GM18861 (cell line): ENCODE measurements around the gene RAPGEF6.
"Not testable (repeated sequence)": the region's sequence is repeated elsewhere in the genome, so short reads cannot be mapped to it uniquely, and the experiment has no call there.

Experiments used
- ATAC-seq: cut with Tn5 transposase; IDR thresholded peaks from one replicate; pipeline ENCODE4 v1.9.1; 2021; ENCODE audit not compliant: unreplicated experiment

The RAPGEF6 gene

DNA sequence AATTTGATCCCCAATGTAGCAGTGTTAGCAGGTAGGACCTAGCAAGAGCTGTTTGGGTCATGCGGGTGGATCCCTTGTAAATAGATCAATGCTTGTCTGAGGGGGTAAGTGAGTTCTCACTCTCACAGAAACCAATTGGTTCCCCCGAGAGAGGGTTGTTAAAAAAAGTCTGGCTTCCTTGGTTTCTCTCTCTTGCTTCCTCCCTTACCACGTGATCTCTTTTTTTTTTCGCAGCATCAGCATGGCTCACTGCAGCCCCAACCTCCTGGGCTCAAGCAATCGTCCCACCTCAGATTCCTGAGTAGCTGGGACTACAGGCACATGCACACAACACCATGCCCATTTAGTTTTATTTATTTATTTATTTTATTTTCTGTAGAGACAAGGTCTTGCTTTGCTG is 26.4 kb downstream of the RAPGEF6 start:
- ATAC-seq: no peak

DNA sequence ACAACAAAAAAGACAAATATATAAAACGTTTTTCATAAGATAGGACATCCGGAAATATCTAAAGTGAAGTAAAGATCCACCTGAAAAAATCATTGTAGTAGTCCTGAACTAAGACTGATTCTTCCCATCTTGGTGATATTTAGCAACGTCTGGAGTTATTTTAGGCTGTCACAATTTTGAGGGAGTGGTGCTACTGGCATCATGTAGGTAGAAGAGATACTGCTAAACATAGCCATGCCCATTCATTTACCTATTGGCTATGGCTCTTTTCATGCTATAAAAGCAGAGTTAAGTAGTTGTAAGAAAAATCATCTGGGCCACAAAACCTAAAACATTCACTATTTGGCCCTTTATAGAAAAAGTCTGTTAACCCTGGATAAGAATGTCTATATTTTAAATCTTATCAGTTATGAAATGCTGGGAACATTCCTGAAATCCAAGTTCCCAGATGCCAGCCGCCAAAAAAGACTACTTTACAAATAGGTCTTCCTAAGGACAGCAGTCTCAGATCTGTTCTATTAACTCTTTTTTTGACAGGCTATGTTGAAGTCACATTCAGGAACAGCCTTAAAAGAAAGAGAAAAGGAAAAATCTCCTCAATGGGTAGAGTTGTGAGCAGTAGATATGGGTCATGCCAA is 27.0 kb downstream of the RAPGEF6 start:
- no peak for ATAC-seq

DNA sequence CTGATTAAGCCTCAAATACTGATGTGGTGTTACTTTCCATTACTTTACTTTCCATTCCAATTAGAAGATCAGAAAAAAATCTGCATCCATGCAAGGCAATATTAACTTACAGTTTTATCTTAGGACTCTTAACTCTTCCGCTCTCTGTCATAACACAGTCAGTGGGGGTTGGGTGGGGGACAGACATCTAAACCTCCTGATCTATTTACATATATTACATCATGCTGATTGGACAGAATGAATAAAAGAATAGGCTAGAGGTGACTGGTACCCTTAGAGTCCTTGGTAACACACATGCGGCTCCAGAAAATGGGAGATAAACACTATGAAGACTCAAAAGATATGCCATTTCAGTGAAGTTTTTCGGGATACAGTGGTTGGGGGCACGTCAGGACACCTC is 27.6 kb downstream of the RAPGEF6 start:
- no peak for ATAC-seq

DNA sequence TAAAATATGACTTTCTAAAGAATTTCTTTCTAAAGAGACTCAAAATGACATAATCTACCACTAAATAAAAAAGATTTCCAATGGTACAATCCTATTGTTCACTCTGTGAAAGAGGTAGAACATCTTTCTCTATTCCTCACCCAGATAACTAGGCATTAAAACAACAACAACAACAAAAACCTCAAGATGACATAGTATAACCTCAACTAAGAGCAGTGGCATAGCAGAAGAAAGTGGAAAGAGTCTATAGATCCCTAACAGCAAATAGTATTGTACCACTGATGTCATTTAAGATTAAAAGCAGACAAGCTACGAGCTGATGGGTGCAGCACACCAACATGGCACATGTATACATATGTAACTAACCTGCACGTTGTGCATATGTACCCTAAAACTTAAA is 29.9 kb downstream of the RAPGEF6 start:
- no peak for ATAC-seq

DNA sequence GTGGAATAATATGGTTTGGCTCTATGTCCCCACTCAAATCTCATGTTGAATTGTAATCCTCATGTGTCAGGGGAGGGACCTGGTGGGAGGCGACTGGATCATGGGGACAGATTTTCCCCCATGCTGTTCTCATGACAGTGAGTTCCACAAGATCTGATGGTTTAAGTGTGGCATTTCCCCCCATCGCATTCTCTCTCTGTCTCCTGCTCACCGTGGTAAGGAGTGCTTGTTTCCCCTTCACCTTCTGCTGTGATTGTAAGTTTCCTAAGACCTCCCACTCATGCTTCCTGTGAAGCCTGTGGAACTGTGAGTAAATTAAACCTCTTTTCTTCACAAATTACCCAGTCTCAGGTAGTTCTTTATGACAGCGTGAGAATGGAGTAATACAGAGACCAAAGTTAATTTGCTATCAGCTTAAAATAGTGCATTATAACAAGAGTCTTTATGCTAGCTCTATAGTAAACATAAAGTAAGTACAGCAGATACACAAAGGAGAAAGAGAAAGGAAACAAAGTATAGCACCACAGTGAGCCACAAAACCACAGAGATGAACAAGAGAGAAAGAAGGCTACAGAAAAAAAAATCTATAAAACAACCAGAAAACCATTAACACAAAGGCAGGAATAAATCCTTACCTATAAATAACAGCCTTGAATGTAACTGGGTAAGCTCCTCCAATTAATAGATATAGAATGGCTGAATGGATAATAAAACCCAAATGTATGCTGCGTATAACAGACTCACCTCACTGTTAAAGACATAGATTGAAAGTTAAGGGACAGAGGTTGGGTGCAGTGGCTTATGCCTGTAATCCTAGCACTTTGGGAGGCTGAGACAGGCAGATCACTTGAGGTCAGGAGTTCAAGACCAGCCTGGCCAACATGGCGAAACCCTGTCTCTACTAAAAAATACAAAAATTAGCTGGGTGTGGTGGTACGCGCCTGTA is 39.7 kb downstream of the RAPGEF6 start:
- no peak for ATAC-seq

DNA sequence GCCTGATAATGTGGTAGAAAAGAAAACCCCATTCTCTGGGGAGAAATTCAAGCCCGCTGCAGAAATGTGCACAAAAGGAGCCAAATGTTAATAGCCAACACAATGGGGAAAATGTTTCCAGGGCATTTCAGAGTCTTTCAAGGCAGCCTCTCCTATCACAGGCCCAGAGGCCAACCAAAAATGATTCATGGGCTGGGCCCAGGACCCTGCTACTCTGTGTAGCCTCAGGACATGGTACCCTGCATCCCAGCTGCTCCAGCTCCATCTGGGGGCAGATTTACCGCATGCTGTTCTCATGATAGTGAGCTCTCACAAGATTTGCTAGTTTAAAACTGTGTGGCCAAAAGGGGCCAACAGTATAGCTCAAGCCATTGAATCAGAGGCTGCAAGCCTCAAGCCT is 41.1 kb downstream of the RAPGEF6 start:
- ATAC-seq: no peak

DNA sequence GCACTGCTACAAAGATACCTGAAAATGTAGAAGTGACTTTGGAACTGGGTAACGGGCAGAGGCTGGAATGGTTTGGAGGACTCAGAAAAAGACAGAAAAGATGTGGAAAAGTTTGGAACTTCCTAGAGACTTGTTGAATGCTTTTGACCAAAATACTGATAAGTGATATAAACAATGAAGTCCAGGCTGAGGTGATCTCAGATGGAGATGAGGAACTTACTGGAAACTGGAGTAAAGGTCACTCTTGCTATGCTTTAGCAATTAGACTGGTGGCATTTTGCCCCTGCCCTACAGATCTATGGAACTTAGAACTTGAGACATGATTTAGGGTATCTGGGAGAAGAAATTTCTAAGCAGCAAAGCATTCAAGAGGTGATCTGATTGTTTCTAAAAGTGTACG is 41.6 kb downstream of the RAPGEF6 start:
- ATAC-seq: not testable (repeated sequence)

DNA sequence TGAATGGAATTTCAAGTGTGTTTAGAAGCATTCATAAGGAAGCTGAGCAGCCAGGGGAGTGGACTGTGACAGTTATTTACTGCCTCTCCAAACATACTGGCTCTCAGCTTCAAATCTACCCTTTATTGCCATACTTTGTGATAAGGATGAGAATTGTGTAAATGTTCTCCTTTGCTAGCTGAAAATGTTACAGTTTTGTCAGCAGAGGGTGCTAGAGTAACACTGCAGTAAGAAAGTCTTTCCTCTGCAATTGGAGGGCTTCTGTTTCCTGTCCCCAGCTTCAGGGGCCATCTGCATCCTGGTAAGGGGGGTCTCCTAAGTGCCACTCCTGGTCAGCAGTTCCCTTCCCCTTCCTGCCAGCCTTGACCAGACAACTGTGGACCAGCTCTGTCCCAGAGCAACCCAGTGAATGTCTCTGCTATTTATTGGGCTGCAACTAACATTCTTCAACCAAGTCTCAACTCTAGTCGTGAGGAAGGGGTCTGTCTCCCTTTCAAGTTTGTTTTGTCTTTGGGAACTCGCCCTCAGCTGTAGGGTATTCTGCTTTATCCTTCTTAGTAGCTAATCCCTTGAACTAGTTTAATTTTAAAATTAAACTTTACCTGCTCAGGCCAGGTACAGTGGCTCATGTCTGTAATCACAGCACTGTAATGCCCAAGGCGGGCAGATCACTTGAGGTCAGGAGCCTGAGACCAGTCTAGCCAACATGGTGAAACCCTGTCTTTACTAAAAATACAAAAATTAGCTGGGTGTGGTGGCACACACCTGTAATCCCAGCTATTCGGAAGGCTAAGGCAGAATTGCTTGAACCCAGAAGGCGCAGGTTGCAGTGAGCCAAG is 45.3 kb downstream of the RAPGEF6 start:
- no peak for ATAC-seq

DNA sequence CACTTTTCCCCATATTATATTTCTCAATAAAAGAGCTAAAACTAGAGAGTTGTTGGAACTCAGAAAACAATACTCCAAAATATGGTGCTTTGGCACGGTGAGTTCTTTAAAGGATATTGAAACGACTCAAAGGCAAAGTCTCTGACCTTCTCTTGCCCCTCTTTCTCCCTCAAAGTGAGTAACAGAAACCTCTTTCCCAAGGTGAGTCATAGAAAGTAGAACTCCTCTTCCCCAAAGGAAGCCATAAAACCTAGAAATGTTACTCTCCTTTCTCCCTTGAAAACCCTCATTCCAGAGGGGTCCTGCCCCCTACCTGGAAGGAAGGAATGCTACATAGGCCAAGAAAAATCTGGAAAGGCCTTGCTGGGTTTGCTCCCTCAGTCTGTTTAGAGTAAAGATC is 47.5 kb downstream of the RAPGEF6 start:
- no peak for ATAC-seq

DNA sequence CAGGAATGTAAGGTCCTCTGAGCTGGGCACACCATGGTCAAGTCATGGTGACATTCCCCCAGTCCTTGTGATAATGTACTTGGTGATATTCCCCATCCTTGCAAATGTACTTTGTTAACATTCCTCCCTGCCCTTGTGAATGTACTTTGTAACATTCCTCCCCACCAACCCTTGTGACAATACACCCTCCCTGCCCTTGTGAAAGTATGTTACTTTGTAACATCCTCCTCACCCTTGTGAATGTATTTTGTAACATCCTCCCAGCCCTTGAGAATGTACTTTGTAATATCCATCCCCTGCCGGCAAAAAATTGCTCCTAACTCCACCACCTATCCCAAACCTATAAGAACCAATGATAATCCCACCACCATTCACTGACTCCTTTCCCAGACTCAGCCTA is 53.3 kb downstream of the RAPGEF6 start:
- no peak for ATAC-seq

DNA sequence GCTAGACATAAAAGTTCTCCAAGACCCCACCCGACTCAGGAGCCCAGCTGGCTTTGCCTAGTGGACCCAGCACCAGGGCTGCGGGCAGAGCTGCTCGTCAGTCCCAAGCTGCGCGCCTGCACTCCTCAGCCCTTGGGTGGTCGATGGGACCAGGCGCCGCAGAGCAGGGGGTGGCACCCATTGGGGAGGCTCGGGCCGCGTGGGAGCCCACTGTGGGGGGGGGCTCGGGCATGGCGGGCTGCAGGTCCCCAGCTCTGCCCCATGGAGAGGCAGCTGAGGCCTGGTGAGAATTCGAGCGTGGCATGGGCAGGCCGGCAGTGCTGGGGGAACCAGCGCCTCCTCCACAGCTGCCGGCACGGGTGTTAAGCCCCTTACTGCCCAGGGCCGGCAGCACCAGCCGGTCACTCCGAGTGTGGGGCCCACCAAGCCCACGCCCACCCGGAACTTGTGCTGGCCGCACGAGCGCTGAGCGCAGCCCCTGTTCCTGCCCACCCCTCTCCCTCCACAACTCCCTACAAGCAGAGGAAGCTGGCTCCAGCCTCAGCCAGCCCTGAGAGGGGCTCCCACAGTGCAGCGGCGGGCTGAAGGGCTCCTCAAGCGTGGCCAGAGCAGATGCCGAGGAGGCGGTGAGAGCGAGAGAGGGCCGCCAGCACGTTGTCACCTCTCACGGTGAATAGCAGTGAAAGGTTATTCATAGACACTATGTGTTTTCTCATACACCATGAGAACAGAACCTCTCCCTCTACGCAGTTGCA is 54.9 kb downstream of the RAPGEF6 start:
- no peak for ATAC-seq

DNA sequence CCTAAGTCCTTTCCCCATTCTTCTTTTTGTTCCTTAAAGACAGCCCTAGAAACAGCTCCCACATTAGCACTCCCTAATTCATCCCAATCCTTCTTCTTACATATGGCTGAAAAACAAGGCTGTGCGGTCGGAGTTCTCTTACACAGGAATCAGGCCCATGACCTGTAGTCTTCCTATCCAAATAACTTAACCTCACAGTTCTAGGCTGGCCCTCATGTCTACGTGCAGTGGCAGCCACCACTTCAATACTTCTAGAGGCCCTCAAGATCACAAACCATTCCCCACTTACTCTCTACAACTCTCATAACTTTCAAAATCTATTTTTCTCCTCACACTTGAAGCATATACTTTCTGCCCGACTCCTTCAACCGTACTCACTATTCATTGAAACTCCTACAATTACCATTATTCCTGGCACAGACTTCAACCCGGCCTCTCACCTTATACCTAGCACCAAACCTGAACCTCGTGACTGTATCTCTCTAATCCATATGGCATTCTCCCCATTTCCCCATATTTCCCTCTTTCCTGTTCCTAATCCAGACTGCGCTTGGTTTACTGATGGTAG is 59.3 kb downstream of the RAPGEF6 start:
- no peak for ATAC-seq

DNA sequence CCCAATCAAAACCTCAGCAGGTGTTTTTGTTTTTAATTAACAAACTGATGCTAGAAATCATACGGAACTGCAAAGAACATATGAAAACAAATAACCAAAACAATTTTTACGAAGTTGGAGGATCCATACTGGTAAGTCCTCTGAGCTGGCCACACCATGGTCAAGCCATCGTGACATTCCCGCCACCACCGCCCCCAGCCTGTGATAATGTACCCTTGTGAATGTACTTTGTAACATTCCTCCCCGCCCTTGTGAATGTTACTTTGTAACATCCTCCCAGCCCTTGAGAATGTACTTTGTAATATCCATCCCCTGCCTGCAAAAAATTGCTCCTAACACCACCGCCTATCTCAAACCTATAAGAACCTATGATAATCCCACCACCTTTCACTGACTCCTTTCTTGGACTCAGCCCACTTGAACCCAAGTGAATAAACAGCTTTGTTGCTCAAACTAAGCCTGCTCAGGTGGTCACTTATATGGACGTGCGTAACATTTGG is 63.3 kb downstream of the RAPGEF6 start:
- ATAC-seq: no peak

DNA sequence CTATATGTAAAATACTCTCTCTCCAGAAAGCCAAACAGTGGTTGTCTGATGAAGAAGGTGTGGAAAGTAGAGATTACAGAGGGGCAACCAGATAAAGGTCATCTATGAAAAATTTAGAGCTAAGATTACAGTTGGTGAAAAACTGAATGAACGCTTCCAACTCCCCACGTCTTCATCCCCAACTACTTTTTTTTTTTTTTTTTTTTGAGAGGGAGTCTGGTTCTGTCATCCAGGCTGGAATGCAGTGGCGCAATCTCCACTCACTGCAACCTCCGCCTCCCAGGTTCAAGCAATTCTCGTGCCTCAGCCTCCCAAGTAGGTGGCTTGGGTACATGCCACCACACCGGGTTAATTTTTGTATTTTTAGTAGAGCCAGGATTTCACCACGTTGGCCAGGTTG is 64.3 kb downstream of the RAPGEF6 start:
- no peak for ATAC-seq

DNA sequence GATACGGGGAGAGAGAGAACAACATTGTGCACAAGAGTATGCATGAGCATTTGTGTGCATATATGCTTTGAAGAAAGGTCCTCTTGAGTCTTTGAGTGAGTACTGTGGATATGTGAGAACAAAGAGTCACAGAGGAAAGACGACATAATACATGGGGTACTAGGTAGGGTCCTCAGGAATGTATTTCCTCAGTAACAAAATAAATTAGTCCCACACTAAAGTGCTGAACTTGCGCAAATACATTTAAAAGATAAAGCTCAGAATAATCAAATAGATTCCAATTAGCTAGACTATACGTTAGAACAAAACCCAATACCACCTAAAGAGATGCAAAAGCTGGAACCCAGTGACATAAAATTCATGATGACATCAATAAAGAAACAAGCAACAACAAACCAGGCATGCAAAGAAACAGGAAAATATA is 70.8 kb downstream of the RAPGEF6 start:
- no peak for ATAC-seq

DNA sequence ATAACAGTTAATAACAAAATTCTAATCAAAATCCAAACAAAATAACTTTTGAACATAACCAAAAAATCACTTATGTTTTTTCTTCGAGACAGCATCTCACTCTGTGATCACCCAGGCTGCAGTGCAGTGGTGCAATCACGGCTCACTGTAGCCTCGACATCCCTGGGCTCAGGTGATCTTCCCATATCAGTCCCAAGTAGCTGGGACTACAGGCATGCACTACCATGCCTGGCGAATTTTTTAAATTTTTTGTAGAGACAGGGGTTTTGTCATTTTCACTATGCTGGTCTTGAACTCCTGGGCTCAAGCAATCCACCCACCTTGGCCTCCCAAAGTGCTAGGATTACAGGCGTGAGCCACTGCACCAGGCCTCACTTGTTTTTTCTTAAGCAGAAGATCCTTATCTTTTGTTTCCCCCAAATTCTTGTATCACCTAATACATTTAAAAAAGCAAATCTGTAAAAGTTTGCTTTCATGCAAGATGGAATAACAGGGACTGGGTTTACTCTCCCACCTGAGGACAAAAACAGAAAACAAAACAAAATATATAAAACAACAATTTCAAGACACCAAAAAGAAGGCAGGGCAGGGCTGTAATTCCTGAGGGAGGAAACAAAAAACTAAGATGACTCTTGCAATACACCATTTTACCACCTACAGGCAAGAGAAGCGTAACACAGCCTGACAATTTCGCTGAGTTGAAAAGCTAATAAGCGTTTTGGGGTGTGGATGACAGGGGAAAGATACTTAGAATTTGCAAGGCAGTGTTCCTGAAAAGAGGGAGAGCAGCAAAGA is 71.4 kb downstream of the RAPGEF6 start:
- ATAC-seq: no peak

DNA sequence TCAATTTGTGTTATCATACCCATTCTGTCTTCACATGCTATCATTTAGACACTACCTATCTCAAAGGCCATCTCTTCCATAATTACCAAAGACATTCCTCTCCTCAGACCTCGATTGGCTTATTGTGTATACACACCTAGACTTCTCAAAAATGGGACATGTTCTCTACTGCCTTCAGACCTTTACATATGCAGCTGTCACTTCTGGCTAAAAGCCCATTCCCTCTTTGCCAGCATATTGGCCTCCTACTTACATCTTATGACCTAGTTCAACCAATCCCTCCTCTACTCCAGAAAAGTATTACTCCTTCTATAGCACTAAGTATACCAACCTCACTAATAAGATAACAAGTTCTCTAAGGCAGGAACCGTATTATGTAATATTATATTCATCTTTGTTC is 84.4 kb downstream of the RAPGEF6 start:
- ATAC-seq: no peak

DNA sequence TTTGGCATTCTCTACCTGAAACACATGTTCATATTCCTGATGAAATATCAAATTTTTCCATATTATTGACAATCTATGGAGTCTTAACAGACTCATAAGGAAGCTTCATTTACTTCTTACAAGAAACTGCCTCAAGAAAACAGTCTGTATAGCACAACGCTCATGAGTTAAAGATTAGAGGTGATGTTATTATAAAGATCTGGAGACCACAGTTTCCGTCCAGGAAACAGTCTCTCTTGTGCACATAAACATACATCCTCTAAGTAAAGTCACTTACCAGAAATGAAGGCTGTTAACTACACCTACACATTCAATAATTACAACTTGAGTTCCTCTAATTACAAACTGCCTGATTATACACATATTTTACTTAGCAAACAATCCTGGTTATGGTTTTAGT is 86.9 kb downstream of the RAPGEF6 start:
- peak; percentile 81 for ATAC-seq

DNA sequence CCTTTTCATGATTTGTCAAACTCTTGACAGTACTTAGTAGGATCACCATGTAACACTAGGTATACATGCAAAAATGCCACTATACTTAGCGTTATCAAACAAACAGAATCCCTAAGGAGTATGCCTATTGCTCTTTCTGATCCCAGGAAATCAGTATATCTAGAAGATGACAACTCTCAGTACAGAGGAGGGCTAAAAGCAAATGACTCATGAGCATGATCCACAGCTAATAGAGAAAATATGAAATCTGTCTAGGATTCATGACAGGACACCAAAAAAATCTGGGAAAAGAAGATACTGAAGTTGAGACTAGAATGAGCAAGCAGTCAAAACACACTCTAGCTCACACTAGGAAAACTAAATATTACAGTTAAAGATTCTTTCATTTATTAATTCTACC is 89.2 kb downstream of the RAPGEF6 start:
- ATAC-seq: no peak

DNA sequence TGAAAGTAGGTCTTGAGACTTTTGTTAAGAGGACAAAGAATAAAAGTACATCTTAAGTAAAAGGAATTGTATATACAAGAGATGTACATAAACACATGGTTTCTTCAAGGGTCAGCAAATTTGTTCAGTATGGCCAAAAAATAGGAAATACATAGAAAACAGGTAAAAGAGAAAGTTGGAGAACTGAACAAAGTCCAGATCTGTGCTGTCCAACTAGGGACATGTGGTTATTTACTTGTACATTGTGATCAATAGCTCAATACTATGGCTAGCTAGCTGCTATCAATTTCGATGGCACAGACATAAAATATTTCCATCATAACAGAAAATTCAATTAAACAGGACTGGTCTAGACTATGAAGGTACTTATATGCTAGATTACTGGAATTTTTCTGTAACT is 92.3 kb downstream of the RAPGEF6 start:
- no peak for ATAC-seq
